Stimulated activated CD4-positive, alpha-beta T cell treated with anti-CD3 and anti-CD28 coated beads, TNF-alpha, amount 100 ng/mL, for 48 hours (primary cell): ENCODE results near the gene DNPH1.

ENCODE experiments used
- DNase-seq, 3 donors: peaks; one replicate each; pipeline ENCODE4 v3.0.0-alpha.2; 2020; ENCODE audit warnings: low read depth in 3 of 3

The DNPH1 gene

GRCh38 chr6:43181942-43182860, 47.1 kb downstream of the DNPH1 start, which contains the start of gene CUL9:
CUL9 (plus strand) TSS chr6:43182196; CDS start chr6:43184311, 2,115 bp downstream.
- peak; percentile 61 to 73 (median 63) for DNase-seq

DNA sequence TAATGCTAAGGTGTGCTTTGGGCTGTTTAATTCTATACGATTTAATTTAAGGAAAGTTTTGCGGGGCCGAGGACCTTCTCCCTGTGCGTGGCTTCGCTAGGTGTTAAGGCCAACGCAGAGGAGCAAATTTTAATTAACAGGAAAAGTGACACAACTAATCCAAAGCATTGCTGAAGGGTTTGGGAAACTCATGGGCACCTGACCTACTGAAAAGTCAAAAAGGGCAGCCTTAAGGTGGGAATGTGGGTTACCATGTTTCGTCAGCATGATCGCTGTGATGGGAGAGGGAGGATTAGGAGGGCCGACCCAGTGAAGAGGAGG, 47.7 kb downstream of the DNPH1 start:
- DNase-seq = no peak

DNA sequence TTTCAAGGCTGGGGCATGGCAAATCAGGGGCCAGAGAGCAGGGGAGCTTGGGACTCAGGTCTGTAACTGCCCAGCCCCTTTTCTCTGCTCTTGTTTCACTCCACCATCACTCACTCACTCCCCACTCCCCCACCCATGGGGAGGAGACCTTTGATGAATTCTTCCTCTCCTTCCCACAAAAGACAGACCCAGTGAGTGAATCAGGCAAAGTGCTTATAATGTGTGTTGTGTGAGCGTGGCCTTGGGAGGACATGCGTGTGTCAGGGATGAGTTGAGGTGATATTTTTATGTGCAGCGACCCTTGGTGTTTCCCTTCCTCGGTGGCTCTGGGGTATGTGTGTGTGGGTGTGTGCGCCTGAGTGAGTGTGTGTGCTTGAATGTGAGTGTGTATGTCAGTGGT, 48.3 kb downstream of the DNPH1 start:
- DNase-seq = no peak

DNA sequence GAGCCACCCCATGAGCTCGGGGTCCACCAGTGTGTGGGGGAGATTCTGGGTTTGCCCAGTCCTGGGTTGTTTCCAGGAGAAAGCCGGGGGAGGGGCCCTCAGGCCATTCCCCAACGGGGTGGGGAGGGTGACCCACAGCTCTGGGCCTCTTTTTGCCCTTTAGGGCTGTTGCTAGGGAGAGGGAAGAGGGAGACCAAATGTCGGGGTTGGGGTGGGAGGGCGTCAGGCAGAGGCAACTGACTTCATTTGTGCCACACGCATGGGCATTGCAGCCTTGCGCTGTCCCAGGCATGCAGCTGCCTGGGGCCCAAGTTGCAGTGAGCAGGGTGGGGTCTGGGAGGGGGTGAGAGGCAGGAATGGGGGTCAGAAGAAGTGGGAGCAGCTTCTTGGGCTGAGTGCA, 49.2 kb downstream of the DNPH1 start:
- DNase-seq = no peak

- no peak for DNase-seq
These were observed 50.1 kb downstream of the DNPH1 start for GRCh38 chr6:43178951-43179830.

- no peak for DNase-seq
These were observed 51.1 kb downstream of the DNPH1 start for GRCh38 chr6:43178150-43178549.

GRCh38 chr6:43176423-43176786, 52.9 kb downstream of the DNPH1 start:
- DNase-seq = no peak

DNA sequence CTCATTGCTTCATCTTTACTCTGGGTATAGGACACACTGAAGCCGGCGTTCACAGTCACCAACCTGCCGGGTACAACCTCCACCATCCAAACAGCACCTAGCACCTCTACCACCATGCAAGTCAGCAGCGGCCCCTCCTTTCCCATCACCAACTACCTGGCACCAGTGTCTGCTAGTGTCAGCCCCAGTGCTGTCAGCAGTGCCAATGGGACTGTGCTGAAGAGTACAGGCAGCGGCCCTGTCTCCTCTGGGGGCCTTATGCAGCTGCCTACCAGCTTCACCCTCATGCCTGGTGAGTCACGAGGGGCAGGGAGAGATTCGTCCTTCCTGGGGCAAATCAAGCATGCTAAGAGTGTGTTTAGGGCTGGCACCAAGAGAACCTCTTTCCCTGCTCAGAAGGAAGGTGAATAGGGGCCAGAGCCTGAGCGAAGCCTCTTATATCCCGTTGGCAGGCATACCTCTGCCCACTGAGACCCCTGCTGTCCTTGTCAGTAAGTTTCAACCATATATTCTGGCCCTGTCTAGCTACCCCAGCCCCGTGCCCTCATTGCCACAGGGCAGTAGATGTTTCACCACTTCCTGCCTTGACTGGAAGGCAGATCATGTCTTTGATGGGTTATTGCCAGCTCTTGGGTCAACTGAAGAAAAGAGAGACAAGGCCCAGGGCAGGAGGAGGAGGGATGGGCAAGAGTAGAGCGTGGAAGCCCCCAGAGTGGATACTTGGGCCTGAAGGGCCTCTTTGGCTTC, 53.4 kb downstream of the DNPH1 start:
- no peak for DNase-seq
